Activated naive CD4-positive, alpha-beta T cell treated with anti-CD3 and anti-CD28 coated beads for 36 hours (primary cell): ENCODE results near the gene PLCB1. TPM values are rescaled to one million over a fixed set of nuclear protein-coding genes. Genes with fewer than 3 reads are reported as not detected.

Experiments
- CTCF ChIA-PET: fragments of 350-600 bp; sonication (Branson Sonifier 250); formaldehyde crosslinking; loops from one replicate; lab custom pipeline; 2021; ENCODE audit warnings: antibody characterized with exemption; lab: Charles Lee
- DNase-seq: peaks from one replicate; pipeline ENCODE4 v3.0.0-alpha.2; 2020
- H3K27ac Mint-ChIP-seq: one replicate; pipeline ENCODE4 v1.8.0; 2021; ENCODE audit warnings: mild to moderate bottlenecking, mixed read lengths
- H3K27me3 Mint-ChIP-seq: one replicate; pipeline ENCODE4 v1.8.0; 2021; ENCODE audit warnings: low read depth, mixed read lengths
- H3K36me3 Mint-ChIP-seq: one replicate; pipeline ENCODE4 v1.8.0; 2021; ENCODE audit warnings: low read depth, mixed read lengths
- H3K4me1 Mint-ChIP-seq: one replicate; pipeline ENCODE4 v1.8.0; 2021; ENCODE audit warnings: low read depth, mixed read lengths
- H3K4me3 Mint-ChIP-seq: one replicate; pipeline ENCODE4 v1.8.0; 2021; ENCODE audit warnings: mild to moderate bottlenecking, moderate library complexity, mixed read lengths
- H3K9me3 Mint-ChIP-seq: one replicate; pipeline ENCODE4 v1.8.0; 2021; ENCODE audit warnings: mixed read lengths
- intact Hi-C: fragments of 100-400 bp; cut with micrococcal nuclease; formaldehyde crosslinking; loops from one replicate; pipeline ENCODE4 v1.15.1; 2023
- total RNA-seq, 2 experiments: library from RNA; stranded (reverse); gene quantifications; one replicate each; pipeline ENCODE4 v1.2.3, GENCODE V29; 2021

Gene PLCB1
- total RNA-seq, 2 experiments from 2014 or later: 1.2 TPM

DNA sequence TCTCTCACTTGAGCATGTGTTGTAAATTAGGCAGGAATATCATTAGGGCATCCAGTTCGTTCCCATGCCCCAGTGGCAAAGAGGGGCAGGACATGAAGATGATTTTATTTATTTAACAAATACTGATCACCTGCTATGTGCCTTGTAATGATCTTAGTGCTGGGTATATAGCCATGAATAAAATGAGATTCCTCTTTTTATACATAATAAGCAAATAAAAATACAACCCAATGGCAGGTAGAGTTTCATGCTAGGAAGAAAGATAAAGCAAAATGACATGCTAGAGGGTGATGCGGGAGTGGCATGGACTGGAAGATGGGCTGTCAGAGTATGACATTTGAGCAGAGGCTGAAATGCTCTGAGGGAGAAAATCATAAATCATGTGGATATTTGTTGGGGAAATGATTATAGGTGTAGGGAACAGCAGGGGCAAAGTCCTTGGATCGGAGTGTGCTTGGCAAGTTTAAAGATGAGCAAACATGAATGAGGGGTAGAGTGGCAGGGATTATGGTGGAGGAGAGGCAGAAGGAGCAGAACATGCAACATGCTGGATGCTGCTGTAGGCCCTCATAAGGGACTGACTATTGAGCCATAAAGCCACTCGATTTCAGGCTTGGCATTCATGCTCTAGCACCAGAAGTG is 342.1 kb downstream of the PLCB1 start:
- Mint-ChIP-seq H3K36me3 (no peaks in the 10 kb centered on the region), H3K4me1 (no peaks in the 10 kb centered on the region), H3K4me3 (no peak overlapping the region), H3K9me3 (no peaks in the 10 kb centered on the region), H3K27ac (no peak overlapping the region), H3K27me3 (no peaks in the 10 kb centered on the region)
- intact Hi-C loops: no loop called here
- CTCF ChIA-PET: no interaction called here
- DNase-seq: no peak

DNA sequence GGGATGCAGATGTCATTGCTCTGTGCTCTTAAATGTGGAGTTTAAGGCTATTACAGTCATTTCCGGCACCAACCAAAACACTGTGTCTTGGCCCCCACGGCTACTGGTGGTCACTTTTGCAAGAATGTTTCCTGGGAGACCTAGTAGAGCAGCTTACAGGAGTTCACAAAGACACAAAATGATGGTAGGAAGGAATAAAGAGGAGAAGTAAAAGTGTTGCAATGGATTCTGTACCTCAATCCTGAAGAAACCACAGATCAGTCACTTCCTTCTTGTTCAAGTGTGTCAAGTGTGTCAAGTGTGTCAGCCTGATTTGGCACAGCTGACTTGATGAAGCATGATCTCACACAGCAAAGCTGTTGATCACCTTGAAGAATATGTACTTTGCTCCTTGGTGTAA is 344.0 kb downstream of the PLCB1 start:
- intact Hi-C loops: no loop called here
- no peak overlapping the region for H3K27ac Mint-ChIP-seq
- H3K27me3 Mint-ChIP-seq: no peaks in the 10 kb centered on the region
- no peaks in the 10 kb centered on the region for H3K4me1 Mint-ChIP-seq
- no peaks in the 10 kb centered on the region for H3K9me3 Mint-ChIP-seq
- CTCF ChIA-PET: no interaction called here
- no peaks in the 10 kb centered on the region for H3K36me3 Mint-ChIP-seq
- DNase-seq: no peak
- no peak overlapping the region for H3K4me3 Mint-ChIP-seq

DNA sequence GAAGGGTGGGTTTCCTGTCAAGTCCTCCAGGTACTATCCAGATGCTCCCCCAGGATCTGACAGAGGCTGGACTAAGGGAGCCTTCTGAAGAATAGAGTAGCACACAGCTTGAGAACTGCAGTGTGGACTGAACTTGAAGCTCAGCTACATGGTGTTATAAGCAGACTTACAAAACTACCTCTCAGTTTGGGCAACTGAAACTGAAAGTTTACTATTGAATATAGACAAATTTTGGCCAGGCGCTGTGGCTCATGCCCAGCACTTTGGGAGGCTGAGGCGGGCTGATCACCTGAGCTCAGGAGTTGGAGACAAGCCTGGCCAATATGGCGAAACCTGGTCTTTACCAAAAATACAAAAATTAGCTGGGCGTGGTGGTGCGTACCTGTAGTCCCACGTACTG is 348.5 kb downstream of the PLCB1 start:
- Mint-ChIP-seq H3K4me1 (no peaks in the 10 kb centered on the region), H3K4me3 (no peak overlapping the region), H3K27ac (no peak overlapping the region), H3K36me3 (no peaks in the 10 kb centered on the region), H3K9me3 (no peaks in the 10 kb centered on the region), H3K27me3 (no peaks in the 10 kb centered on the region)
- CTCF ChIA-PET: no interaction called here
- DNase-seq: no peak
- intact Hi-C loops: no loop called here

DNA sequence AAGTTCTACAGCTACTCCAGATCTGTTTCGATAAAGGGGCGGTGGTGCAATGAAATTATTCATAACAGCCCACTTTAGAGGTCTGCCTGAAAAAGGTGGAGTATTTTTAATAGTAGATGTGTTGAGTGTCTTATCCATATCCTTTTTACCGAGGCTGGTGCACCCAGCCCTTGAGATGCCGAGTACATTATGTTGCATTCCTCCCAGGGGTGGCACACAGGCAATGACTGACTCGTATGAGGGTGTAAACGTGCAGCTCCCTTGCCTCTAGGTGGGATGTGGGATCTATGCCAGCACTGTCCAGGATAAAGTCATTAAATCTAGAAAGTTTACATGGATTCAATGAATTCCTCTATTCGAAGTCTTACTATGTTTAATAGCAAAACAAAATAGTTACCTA is 355.6 kb downstream of the PLCB1 start:
- DNase-seq: no peak
- Mint-ChIP-seq H3K36me3 (no peaks in the 10 kb centered on the region), H3K27me3 (no peaks in the 10 kb centered on the region), H3K27ac (no peak overlapping the region), H3K4me3 (no peak overlapping the region), H3K9me3 (peaks cover 1% of the 10 kb centered on the region), H3K4me1 (no peaks in the 10 kb centered on the region)
- intact Hi-C loops: no loop called here
- CTCF ChIA-PET: interaction anchor here (1.0 kb wide), 1 partner anchor 234 kb away, joined by 3 read pairs; no protein-coding TSS in a partner anchor

DNA sequence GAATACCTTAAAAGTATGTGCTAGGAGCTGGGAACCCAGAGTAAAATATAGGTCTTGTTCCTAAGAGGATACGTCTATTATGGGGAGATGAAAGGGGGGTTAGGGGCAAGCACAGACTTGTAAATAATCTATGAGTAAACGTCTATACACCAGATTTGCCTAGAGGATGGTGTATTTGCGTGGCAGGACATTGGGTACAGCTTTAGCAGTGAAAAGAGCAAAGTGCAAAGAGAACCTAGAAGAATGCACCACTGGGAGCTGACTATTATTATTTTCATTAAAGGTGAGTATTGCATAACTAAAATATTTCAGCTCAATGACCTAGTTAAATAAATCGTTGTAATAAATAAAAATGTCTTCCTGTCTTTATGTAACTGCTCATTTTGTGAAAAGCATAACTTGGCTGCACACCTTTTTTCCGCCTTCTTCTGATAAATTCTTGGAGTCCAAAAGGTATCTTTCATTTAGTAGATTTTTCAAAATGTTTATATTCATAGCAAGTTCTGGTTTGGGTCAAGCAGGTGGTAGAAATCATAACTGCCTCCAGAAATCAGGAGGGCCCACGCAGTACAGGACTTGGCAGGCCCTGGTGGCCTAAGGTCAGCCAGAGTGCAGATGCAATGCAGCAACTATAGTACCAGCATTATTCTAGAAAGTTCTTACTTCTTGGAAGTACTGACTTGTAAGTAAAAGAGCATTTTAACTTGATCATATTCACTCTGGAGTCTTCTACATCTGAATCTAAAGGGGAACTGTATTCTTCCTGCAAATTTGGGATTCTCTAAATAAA is 357.2 kb downstream of the PLCB1 start:
- Mint-ChIP-seq H3K4me3 (no peak overlapping the region), H3K9me3 (peaks cover 1% of the 10 kb centered on the region), H3K4me1 (no peaks in the 10 kb centered on the region), H3K36me3 (no peaks in the 10 kb centered on the region), H3K27me3 (no peaks in the 10 kb centered on the region), H3K27ac (no peak overlapping the region)
- CTCF ChIA-PET: interaction anchor here (0.6 kb wide), 1 partner anchor 240 kb away, joined by 3 read pairs; no protein-coding TSS in a partner anchor
- intact Hi-C loops: no loop called here
- DNase-seq: no peak

DNA sequence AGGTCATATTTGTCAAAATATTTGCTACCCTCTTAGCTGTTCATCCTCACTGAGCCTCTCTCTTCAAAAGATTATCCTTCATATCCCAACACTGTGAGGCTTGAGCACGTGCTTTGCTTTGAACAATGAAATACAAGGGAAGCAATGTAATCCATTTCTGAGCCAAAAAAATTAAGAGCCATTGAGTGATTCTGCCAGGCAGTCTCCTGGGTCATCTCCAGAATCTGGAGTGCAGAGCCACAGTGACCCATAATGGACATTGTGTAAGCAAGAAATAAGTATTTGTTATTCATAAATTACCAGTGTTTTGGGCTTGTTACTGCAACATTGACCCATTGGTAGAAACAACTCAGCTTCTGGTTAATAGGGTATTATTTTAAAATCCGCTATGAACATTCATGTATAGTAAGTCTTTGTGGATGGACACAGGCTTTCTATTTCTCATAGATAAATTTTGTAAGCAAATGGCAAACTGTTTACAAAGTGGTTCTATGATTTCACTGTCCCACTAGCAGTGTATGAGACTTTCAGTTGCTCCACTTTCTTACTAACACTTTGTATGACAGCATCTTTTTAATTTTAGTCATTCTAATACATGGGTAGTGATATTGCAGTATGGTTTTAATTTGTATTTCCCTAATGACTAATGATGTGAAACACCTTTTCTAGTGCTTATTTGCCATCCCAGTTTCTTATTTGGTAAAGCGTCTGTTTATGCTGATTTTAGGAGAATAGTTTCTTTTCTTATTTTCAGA is 358.2 kb downstream of the PLCB1 start:
- Mint-ChIP-seq H3K9me3 (peaks cover 1% of the 10 kb centered on the region), H3K27me3 (no peaks in the 10 kb centered on the region), H3K27ac (no peak overlapping the region), H3K4me3 (no peak overlapping the region), H3K36me3 (no peaks in the 10 kb centered on the region), H3K4me1 (no peaks in the 10 kb centered on the region)
- CTCF ChIA-PET: no interaction called here
- intact Hi-C loops: no loop called here
- no peak for DNase-seq

DNA sequence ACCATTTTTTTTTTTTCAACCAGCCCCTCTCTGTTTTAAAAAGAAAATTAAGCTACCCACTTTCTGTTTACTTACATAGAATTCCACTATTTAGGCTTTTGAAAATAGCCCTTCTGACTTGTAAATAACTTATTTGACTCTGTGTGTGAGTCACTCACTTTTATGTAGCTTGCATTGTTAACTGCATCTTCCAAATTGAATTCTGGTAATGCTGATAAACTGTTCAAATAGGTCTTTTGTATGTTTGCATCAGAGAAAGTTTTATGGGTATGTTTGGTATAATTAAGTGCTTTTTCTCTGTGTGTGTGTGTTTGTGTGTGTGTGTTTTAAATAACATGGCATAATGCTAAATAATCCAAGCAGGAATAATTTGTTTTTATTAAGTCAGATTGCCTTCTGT is 360.1 kb downstream of the PLCB1 start:
- no peak overlapping the region for H3K27ac Mint-ChIP-seq
- H3K9me3 Mint-ChIP-seq: no peaks in the 10 kb centered on the region
- no peaks in the 10 kb centered on the region for H3K27me3 Mint-ChIP-seq
- CTCF ChIA-PET: no interaction called here
- no peaks in the 10 kb centered on the region for H3K36me3 Mint-ChIP-seq
- intact Hi-C loops: no loop called here
- H3K4me1 Mint-ChIP-seq: no peaks in the 10 kb centered on the region
- no peak overlapping the region for H3K4me3 Mint-ChIP-seq
- DNase-seq: no peak

DNA sequence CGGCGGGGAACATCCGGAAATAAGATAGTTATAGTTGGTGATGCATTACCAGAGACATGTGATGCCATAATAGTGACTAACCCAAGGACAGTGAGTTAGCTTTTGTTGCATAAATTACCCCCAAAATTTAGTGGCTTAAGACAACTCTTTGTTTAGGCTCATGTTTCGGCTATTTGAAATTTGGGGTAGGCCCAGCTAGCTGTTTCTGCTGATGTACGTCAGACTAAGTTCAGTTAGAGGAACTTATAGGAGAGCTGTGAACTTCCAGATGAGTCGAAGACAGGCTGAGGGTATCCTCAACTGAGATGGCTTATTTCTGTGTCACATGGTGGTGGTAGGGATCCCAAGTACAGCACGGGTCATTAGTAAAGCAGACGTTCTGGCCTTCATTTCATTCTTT is 366.5 kb downstream of the PLCB1 start:
- Mint-ChIP-seq H3K36me3 (no peaks in the 10 kb centered on the region), H3K9me3 (no peaks in the 10 kb centered on the region), H3K27ac (no peak overlapping the region), H3K4me3 (no peak overlapping the region), H3K4me1 (no peaks in the 10 kb centered on the region), H3K27me3 (no peaks in the 10 kb centered on the region)
- CTCF ChIA-PET: no interaction called here
- intact Hi-C loops: no loop called here
- DNase-seq: no peak

DNA sequence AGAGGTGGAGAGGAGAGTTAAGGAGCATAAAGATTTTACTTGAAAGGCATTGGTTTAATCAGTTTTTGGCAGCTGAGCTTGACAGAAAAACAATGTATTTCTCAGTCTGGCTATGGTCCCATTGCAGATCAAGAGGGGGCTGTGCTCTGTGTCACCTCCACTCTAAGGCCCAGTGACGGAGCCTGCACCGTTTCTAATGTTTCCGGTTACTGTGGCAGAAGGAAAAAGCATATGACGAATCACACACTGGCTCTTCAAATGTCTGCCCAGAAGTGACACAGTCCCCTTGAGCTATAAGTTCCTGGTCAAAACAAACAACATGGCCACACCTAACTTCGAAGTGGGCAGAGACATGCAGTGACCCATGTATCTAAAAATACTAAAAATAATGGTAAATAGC is 372.0 kb downstream of the PLCB1 start:
- Mint-ChIP-seq H3K27me3 (no peaks in the 10 kb centered on the region), H3K27ac (no peak overlapping the region), H3K4me1 (no peaks in the 10 kb centered on the region), H3K9me3 (no peaks in the 10 kb centered on the region), H3K36me3 (no peaks in the 10 kb centered on the region), H3K4me3 (no peak overlapping the region)
- intact Hi-C loops: no loop called here
- CTCF ChIA-PET: no interaction called here
- no peak for DNase-seq

DNA sequence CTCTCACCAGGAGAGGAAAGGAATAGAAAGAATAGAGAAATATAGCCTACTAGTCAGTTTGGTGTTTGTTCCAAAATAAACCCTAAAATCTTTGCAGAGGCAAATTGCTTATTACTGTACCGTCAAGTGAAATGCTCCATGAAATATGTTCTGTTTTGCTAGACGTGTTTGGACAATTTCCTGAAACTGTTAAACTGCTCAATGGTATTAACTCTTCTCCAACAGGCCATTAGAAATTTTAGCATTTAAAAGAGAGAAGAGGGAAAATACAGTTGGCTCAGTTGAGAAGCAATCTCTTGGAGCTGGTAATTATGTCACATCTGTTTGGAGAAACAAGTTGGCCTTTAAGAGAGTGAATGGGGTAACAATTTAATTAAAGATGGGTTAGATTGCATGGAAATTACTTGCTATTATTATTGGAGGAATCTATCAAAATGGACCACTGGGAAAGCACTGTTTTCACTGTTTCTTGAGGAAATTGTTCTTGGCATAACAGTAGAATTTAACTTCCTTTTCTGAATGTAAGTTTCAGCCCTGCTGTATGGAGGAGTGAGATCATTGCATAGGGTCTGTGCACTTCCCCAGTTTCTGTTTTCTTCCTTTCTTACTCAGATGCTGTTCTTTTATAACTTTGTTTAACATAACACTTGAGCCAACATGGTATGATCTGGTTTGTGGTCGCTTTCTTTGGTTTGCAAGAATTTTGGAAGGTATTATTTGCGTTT is 373.6 kb downstream of the PLCB1 start:
- Mint-ChIP-seq H3K27me3 (no peaks in the 10 kb centered on the region), H3K4me3 (no peak overlapping the region), H3K36me3 (no peaks in the 10 kb centered on the region), H3K9me3 (no peaks in the 10 kb centered on the region), H3K4me1 (no peaks in the 10 kb centered on the region), H3K27ac (no peak overlapping the region)
- intact Hi-C loops: no loop called here
- DNase-seq: no peak
- CTCF ChIA-PET: no interaction called here

DNA sequence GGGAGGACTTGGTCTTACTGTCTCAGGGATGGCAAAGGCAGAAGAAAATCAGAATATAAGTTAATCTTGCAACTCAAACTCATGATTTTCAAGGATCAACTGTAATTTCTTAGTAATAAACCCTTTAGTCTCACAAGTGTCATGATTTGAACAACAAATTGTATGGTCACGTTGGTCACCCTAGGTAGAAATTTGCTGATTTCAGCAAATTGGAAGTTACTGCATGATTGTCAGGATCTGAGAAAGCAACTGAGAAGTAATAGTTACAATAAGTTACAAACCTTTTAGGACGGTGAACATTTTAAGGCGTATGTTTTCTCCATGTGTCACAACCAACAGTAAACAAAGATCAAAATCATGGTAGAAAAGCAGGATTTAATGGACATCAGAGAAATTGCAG is 375.2 kb downstream of the PLCB1 start:
- intact Hi-C loops: no loop called here
- H3K4me3 Mint-ChIP-seq: no peak overlapping the region
- no peaks in the 10 kb centered on the region for H3K27me3 Mint-ChIP-seq
- CTCF ChIA-PET: no interaction called here
- no peaks in the 10 kb centered on the region for H3K4me1 Mint-ChIP-seq
- no peaks in the 10 kb centered on the region for H3K9me3 Mint-ChIP-seq
- no peak overlapping the region for H3K27ac Mint-ChIP-seq
- no peaks in the 10 kb centered on the region for H3K36me3 Mint-ChIP-seq
- no peak for DNase-seq

DNA sequence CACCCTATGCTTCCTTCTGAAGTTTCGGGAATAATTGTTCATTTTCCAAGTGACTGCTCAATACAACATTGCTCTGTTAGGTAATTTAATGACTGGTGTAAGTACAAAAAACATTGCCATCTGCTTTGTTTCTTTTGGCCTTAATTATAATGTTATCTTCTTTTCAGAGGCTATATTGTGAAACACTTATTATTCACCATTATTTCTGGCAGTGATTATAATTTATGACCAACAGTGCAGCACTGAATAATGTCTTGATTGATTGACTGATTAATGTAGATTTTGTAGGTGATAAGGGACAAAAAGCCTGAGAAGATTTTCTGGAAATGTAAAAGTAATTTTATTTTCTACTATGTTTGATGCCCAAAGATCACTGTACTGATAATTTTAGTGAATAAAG is 377.7 kb downstream of the PLCB1 start:
- no peak for DNase-seq
- H3K27ac Mint-ChIP-seq: no peak overlapping the region
- no peaks in the 10 kb centered on the region for H3K4me1 Mint-ChIP-seq
- no peaks in the 10 kb centered on the region for H3K27me3 Mint-ChIP-seq
- H3K36me3 Mint-ChIP-seq: no peaks in the 10 kb centered on the region
- CTCF ChIA-PET: no interaction called here
- intact Hi-C loops: no loop called here
- H3K9me3 Mint-ChIP-seq: no peaks in the 10 kb centered on the region
- H3K4me3 Mint-ChIP-seq: no peak overlapping the region
